ENCODE data around the gene TRIM13.
"Not testable (repeated sequence)": the region's sequence is repeated elsewhere in the genome, so short reads cannot be mapped to it uniquely, and the experiment has no call there.

The TRIM13 gene

DNA sequence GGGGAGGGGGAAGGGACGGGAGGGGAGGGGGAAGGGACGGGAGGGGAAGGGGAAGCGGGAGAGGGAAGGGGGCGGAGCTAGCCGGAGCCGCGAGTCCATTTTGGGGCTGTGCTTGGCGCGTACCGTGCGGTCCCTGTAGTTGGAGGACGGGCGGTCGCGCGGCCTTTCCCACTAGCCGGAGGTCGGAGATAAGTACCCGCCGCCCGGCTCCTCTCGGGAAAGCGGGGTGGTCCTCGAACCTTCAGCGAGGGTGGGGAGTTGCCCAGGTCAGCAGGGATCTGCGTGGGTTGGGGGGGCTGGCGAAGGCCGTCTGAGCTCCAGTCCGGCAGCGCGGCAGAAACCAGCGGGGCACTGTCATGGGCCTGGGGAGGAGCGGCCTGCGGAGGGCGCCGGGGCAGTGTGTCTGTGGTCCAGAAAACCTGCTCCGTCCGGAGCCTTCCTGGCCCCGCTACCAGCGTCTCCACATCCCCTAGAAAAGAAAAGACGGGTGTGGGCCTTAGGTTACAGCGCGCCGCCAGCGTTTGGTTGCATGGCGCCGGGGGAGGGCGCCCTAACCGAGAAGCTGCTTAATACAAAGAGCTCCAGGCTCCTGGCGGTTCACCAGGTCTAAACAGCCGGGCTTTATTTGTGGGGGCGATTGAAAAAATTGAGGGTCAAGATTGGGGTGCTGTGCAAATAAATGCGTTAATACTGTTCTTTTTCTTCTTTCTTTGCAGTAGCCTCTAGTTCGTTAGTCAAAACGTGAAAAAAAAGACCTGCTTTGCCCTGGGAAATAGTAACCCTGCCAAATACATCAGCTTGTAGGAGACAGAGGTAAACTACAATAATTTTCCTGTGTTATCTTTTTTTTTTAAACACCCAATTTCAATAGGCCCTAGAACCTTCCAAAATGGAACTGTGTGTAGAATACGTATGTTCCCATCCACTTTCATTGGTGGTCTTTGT lies at the start of gene TRIM13:
Gene TRIM13 (plus strand): TSS at position 92 of the 945 bp plus-strand sequence. CDS start 14,899 bp downstream, outside the sequence.
- no peak for FAIRE-seq

DNA sequence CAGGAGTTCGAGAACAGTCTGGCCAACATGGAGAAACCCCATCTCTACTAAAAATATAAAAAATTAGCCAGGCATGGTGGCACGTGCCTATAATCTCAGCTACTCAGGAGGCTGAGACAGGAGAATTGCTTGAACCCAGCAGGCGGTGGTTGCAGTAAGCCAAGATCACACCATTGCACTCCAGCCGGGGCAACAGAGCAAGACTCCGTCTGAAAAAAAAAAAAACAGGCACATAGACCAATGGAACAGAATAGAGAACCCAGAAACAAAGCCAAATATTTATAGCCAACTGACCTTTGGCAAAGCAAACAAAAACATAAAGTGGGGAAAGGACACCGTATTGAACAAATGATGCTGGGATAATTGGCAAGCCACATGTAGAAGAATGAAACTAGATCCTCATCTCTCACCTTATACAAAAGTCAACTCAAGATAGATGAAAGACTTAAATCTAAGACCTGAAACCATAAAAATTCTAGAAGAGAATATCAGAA lies 48.0 kb upstream of the TRIM13 start:
- FAIRE-seq = not testable (repeated sequence)

DNA sequence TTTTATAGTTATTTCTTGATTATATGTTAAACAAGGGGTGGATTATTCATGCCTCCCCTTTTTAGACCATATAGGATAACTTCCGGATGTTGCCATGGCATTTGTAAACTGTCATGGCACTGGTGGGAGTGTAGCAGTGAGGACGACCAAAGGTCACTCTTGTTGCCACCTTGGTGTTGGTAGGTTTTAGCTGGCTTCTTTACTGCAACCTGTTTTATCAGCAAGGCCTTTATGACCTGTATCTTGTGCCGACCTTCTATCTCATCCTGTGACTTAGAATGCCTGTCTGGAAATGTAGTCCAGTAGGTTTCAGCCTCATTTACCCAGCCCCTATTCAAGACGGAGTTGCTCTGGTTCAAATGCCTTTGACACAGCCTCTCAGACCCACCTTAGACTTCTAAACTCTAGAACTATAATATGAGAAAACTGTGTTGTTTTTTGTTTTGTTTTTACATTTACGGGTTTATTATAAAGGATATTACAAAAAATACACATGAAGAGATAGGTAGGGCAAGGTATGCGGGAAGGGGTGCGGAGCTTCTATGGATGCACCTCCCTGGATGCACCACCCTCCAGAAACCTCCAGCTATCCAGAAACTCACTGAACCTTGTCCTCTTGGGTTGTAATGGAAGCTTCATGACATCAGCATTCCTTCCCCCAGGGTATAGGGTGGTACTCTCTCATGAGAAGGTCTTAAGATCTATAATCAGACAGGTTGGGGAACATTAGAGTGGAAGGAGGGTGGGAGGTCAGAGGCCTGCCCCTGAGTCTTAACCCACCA lies 44.9 kb upstream of the TRIM13 start:
- no peak for FAIRE-seq

GRCh38 chr13:49953560-49953959 lies 43.3 kb upstream of the TRIM13 start:
- FAIRE-seq = no peak

DNA sequence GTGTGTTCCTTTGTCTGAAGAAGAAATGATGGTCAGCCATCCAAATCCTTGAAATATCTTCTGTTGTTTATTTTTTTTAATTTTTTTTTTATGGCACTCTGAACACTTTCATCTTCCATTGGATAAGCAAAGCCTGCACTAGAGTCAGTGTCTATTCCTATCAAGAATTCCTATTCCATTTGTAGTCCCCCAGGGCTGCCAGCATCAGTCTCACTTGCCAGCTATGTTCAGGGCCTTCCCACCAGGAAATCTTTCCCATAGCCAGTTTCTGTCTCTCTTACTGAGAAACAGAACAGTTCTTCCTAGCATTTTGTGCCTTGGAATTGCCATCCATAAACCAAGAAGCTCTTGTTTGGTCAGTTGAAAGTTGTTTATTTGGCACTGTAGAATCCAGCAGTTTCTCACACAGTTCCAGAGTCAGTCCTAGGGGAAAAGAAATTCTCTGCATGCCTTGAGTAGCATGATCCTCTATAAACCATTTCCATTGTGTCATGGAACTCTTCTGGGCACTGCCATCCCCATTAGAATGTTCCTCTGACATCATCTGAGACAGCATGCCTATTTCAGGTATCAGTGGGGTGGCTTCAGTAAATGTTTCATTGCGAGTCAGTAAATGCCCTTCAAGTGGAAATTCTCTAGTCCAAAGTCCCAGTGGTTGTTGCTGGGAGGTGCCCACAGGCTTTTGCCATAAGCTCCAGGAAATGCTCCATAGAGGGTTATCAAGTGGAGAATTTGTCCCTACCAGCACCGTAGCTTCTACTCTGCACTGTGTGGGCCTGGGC lies 42.0 kb upstream of the TRIM13 start:
- FAIRE-seq = no peak

- FAIRE-seq = no peak
These were observed 40.7 kb upstream of the TRIM13 start for GRCh38 chr13:49956131-49956530.

GRCh38 chr13:49958321-49958720 lies 38.5 kb upstream of the TRIM13 start:
- no peak for FAIRE-seq

- FAIRE-seq = no peak
These were observed 29.4 kb upstream of the TRIM13 start for GRCh38 chr13:49967456-49967855.

DNA sequence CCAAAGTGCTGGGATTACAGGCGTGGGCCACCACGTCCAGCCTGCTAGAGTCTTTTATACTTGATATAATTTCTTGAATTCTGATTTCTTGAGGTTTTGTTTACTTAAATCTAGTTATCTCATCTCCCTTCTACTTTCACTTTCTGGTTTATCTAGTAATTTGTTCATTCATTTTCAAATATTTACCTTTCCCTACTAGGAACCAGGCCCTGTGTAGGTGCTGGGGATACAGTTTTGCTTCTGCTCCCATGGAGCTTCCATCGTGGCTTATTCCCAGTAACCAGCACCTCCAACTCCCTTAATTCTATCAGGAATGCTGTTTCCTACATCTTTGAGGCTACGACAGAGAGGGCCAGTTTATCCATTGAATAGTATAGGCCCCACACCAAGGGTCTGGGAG lies 24.1 kb upstream of the TRIM13 start:
- FAIRE-seq = no peak

DNA sequence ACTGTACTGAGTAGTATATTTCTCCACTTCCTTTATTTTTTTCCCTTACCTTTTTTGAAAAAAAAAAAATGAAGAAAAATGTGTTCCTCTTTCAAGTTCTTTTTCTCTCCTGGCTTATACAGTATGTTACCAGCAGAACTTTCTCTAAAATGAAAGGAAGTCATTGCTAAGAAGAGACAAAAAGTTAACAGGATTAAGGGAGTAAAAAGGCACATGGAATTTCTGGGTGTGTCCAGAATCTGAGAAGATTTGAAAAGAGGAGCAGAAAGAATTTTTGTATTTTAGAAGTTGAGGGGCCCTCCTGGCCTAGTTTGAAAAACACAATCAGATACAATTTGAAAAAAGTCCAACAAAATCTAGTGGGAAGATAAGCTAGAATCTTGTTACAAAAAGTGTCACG lies 21.0 kb upstream of the TRIM13 start:
- no peak for FAIRE-seq

- FAIRE-seq = peak; percentile 52
These were observed 20.3 kb upstream of the TRIM13 start for GRCh38 chr13:49976314-49977258.

DNA sequence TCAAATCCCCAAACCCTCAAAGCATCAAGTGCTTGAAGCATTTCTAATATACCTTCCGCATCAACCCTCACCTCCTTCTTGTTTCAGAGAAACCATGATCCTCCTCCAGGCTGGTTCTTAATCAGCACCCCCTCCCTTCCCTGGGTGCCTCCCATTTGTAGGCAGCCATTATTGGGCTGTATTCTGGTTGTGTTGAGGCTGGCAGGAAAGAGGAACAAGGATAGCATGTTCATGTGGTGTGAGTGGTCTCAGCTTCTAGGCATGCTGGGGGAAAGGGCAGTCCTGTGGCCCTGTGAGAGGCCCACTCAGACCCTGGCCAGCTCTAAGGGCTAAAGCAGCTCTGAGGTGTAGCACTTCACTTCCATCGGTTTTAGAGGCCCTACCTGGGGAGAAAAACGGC lies 18.9 kb upstream of the TRIM13 start:
- no peak for FAIRE-seq

DNA sequence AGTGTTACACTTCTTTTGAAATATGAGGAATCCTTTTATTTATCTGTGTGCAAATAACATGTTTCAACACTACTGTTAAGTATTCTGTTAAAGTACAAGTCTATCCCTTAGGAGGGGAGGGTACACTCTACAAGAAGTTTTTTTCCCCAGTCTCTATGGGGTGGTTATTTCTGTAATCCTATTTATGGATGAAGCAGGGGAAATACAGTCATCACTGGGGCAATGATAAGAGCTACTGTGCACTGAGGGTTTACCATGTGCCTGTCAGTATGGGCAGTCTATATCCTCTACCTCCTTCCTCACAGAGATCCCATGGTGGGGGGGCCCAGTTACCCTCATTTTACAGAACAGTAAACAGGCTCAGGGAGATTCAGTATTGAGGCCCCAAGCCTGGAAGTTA lies 16.6 kb upstream of the TRIM13 start:
- FAIRE-seq = no peak

DNA sequence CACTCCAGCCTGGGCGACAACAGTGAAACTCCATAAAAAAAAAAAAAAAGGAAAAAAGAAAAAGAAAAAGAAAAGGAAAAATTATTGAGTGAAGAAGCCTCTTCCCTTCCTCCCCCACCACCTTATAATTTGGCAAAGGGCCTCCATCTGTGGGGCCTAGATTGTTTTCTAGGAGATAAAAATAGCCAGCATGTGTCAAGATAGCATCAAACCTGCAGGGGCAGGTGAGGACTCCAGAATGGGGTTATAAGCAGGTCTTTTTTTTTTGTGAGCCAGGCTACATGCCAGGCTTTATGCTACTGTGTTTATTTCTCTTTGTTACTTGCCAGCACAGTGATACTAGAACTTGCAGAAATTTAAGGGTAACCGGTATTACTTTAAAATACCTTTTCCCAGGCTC lies 11.7 kb upstream of the TRIM13 start:
- FAIRE-seq = no peak

DNA sequence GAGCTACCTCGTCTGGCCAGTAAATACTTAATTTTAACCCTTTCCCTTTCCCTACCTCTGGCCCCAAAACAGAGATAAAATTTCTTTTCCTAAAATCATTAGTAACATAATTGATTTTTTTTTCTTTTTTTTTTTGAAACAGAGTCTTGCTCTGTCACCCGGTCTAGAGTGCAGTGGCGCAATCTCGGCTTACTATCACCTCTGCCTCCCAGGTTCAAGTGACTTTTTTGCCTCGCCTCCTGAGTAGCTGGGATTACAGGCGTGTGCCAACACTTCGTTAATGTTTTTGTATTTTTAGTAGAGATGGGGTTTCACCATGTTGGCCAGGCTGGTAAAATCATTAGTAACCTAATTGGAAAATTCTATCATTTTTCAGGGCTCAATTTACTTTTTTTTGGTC lies 10.4 kb upstream of the TRIM13 start:
- no peak for FAIRE-seq

DNA sequence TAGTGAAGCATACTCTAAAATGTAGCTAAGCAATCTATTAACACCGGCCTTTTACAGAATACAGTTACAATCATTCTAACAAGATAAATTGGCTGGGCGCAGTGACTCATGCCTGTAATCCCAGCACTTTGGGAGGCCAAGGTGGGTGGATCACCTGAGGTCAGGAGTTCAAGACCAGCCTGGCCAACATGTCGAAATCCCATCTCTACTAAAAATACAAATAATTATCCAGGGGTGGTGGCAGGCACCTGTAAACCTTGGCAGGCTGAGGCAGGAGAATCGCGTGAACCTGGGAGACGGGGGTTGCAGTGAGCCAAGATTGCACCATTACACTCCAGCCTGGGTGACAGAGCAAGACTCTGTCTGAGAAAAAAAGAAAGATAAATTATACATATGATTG lies 6.2 kb upstream of the TRIM13 start:
- not testable (repeated sequence) for FAIRE-seq

DNA sequence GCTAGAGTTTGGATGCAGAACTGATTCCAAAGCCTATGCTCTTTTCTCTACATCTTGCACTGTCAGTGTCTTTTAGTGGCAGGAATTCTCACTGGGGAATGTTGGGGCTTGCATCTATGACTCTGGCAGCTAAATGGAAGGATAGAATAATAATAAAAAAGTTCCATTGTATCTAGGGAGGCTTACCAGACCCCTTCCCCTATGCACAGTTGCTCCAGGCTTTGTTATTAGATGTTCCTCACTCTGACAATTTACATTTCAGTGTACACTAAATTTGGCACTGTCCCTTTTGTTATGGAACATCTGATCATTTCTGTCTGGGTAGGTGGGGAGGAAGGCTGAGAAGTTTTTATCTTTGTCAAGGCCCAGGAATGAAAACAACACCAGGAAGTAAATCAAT lies 3.7 kb upstream of the TRIM13 start:
- no peak for FAIRE-seq

DNA sequence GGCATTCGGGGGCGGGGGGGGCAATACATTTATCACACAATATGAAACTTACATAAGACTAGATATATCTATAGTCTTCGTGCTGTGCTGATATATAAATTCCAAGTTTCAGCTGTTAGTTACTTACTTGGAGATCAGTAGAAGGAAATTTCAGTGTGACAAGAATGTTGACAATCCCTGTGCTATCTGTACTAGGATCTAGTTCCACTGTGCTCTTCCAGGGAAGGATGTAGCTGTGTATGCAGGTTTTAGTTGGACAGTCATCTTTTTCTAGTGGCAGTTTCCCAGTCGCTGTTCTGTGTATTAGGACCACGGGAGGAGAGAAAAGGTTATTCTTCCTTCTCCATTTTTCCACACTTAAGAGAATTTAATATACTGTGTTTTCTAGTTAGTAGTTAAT lies 3.2 kb upstream of the TRIM13 start:
- no peak for FAIRE-seq

DNA sequence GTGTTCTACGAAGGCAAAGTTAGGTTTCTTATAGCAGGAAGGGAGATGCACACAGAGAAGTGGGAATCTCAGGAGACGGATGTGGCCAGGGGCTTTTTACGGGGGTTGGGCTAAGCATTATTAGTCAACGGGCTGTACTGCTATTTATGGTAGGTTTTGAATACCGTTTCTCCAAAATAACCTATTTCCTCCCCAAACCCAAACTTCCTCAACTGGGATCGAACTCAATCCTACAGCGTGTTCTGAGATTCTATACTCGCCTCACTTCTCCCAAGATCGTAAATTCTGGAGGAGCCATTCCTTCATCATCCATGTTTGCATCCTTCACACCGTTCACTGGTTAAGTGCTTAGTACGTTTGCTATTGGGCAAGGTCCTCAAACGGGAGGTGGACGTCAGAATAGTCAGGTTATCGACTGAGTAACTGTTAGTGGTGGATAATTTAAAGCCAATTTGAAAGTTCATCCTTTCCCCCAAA lies 1.2 kb upstream of the TRIM13 start:
- no peak for FAIRE-seq

- FAIRE-seq = no peak
These were observed 504 bp upstream of the TRIM13 start for GRCh38 chr13:49996161-49996915.

DNA sequence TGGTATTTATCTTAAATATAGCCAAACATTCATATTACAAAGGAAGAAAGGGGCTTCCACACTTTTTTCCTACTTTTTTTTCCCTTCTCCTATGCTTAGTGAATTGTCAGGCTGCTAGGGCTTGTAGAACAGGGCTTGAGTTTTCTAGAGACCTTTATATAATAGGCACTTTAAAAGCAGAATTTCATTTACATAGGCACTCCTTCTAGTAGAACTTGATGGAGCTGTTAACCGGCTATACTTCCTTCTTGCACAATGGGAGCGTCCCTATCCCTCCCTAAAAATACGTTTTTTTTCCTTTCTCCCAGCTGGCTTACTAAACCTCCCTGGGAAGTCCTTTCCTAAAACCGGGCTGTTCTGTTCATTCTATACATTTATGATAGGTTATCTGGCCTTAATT lies 1.1 kb downstream of the TRIM13 start:
- FAIRE-seq = no peak

Data from TTC549 (cell line).